Endothelial cell (in vitro differentiated cells): ENCODE results near the gene FBXO42. TPM values are rescaled to one million over a fixed set of nuclear protein-coding genes. Genes with fewer than 3 reads are reported as not detected.
"Not testable (repeated sequence)": the region's sequence is repeated elsewhere in the genome, so short reads cannot be mapped to it uniquely, and the experiment has no call there.

ENCODE experiments used
- DNase-seq: peaks from one replicate; pipeline ENCODE4 v3.0.0; 2021; ENCODE audit warnings: low spot score
- H3K27ac Mint-ChIP-seq: one replicate; pipeline ENCODE4 v1.8.0; 2021; ENCODE audit warnings: mixed read lengths, inconsistent platforms; ENCODE audit not compliant: unreplicated experiment
- H3K27me3 Mint-ChIP-seq: one replicate; pipeline ENCODE4 v1.8.0; 2021; ENCODE audit warnings: mild to moderate bottlenecking, moderate library complexity, mixed read lengths, inconsistent platforms; ENCODE audit not compliant: unreplicated experiment
- H3K36me3 Mint-ChIP-seq: one replicate; pipeline ENCODE4 v1.8.0; 2021; ENCODE audit warnings: mild to moderate bottlenecking, low read depth, mixed read lengths, inconsistent platforms; ENCODE audit not compliant: unreplicated experiment
- H3K4me1 Mint-ChIP-seq: one replicate; pipeline ENCODE4 v1.8.0; 2021; ENCODE audit warnings: mild to moderate bottlenecking, mixed read lengths, inconsistent platforms; ENCODE audit not compliant: unreplicated experiment
- H3K4me3 Mint-ChIP-seq: one replicate; pipeline ENCODE4 v1.8.0; 2021; ENCODE audit warnings: mild to moderate bottlenecking, mixed read lengths, inconsistent platforms; ENCODE audit not compliant: unreplicated experiment
- H3K9me3 Mint-ChIP-seq: one replicate; pipeline ENCODE4 v1.8.0; 2021; ENCODE audit warnings: mixed read lengths, inconsistent platforms; ENCODE audit not compliant: unreplicated experiment
- total RNA-seq: library from RNA; stranded (reverse); fragmentation: NEBNext Ultra II Directional; extraction: Animal tissue kit (Norgen Biotek cat#: 25700); gene quantifications from one replicate; pipeline ENCODE4 v1.2.1, GENCODE V29; 2021; ENCODE audit not compliant: unreplicated experiment
- TF ChIP-seq, protein P1 (sequence below): fragments of 200-600 bp; sonication (generic); IDR thresholded peaks from one replicate; pipeline ENCODE4 v1.5.0; 2021; ENCODE audit warnings: antibody characterized with exemption; ENCODE audit not compliant: unreplicated experiment

The FBXO42 gene
- total RNA-seq, 1 donor from 2014 or later, result 17.2 TPM

GRCh38 chr1:16348414-16349182, 3.7 kb downstream of the FBXO42 start:
- H3K4me1 Mint-ChIP-seq, result peaks cover 16% of the 10 kb centered on the region
- no peak for DNase-seq
- no peak overlapping the region for H3K27ac Mint-ChIP-seq
- no peak overlapping the region for H3K4me3 Mint-ChIP-seq
- H3K36me3 Mint-ChIP-seq, result peaks cover 7% of the 10 kb centered on the region
- peaks cover 1% of the 10 kb centered on the region for H3K27me3 Mint-ChIP-seq
- TF ChIP-seq, protein P1, sequence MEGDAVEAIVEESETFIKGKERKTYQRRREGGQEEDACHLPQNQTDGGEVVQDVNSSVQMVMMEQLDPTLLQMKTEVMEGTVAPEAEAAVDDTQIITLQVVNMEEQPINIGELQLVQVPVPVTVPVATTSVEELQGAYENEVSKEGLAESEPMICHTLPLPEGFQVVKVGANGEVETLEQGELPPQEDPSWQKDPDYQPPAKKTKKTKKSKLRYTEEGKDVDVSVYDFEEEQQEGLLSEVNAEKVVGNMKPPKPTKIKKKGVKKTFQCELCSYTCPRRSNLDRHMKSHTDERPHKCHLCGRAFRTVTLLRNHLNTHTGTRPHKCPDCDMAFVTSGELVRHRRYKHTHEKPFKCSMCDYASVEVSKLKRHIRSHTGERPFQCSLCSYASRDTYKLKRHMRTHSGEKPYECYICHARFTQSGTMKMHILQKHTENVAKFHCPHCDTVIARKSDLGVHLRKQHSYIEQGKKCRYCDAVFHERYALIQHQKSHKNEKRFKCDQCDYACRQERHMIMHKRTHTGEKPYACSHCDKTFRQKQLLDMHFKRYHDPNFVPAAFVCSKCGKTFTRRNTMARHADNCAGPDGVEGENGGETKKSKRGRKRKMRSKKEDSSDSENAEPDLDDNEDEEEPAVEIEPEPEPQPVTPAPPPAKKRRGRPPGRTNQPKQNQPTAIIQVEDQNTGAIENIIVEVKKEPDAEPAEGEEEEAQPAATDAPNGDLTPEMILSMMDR, result no peak
- H3K9me3 Mint-ChIP-seq, result no peaks in the 10 kb centered on the region

GRCh38 chr1:16343276-16343675, 9.0 kb downstream of the FBXO42 start:
- H3K27me3 Mint-ChIP-seq, H3K9me3 Mint-ChIP-seq, H3K27ac Mint-ChIP-seq, H3K4me1 Mint-ChIP-seq, H3K36me3 Mint-ChIP-seq, DNase-seq, H3K4me3 Mint-ChIP-seq: not testable (repeated sequence)

GRCh38 chr1:16342331-16343062, 9.8 kb downstream of the FBXO42 start:
- Mint-ChIP-seq H3K27ac (no peak overlapping the region), H3K36me3 (no peaks in the 10 kb centered on the region), H3K9me3 (no peaks in the 10 kb centered on the region), H3K4me1 (peaks cover 3% of the 10 kb centered on the region), H3K4me3 (no peak overlapping the region), H3K27me3 (no peaks in the 10 kb centered on the region)
- TF ChIP-seq, protein P1, result no peak
- no peak for DNase-seq

DNA sequence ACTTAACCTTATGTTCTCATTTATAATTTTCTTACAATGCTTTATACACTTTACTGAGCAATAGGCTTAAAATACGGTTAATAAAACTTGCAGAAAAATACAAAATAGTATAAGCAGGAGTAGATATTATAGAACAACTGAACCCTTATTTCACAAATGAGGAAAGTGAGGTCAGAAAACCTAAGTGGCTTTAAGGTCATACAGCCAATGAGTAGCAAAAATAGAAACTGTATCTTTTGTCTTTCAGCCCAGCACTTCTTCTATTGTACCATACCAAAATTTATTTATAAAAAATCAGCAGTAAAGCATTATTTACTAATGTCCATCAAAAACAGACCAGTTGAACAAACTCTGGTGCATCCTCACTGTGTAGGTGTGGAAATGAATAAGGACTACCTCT, 11.6 kb downstream of the FBXO42 start:
- no peak for DNase-seq
- TF ChIP-seq, protein P1, result no peak
- peaks cover 3% of the 10 kb centered on the region for H3K4me1 Mint-ChIP-seq

DNA sequence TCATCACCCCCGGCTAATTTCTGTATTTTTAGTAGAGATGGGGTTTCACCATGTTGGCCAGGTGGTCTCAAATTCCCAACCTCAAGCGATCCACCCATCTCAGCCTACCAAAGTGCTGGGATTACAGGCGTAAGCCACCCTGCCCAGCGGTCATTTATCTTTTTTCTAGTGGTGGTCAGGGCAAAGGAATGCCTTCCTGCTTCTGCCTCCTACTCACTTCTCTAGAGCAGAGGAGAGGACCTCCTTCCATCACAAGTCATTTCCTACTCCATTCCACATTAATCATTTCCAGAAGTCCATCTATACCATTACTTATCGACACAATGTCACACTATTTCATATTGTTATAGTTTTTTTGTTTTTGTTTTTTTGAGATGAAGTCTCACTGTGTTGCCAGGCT, 13.3 kb downstream of the FBXO42 start:
- no peaks in the 10 kb centered on the region for H3K9me3 Mint-ChIP-seq
- no peak overlapping the region for H3K27ac Mint-ChIP-seq
- H3K27me3 Mint-ChIP-seq, result no peaks in the 10 kb centered on the region
- no peak overlapping the region for H3K4me3 Mint-ChIP-seq
- TF ChIP-seq, protein P1, result no peak
- DNase-seq, result no peak
- no peaks in the 10 kb centered on the region for H3K36me3 Mint-ChIP-seq
- H3K4me1 Mint-ChIP-seq, result peaks cover 3% of the 10 kb centered on the region

More for the DNA sequence above, 11.6 kb downstream of the FBXO42 start:
- Mint-ChIP-seq H3K9me3 (no peaks in the 10 kb centered on the region), H3K4me3 (no peak overlapping the region), H3K36me3 (no peaks in the 10 kb centered on the region), H3K27me3 (no peaks in the 10 kb centered on the region), H3K27ac (no peak overlapping the region)
